Thoracic aorta (tissue), 2 donors: ENCODE measurements around the gene RNF212. TPM values are rescaled to one million over a fixed set of nuclear protein-coding genes. Genes with fewer than 3 reads are reported as not detected.

Experiments used
- ATAC-seq: fragments of 150-250 bp; one replicate; pipeline ENCODE4 v1.8.0; 2017; ENCODE audit warnings: low read depth; ENCODE audit not compliant: insufficient number of reproducible peaks, low FRiP score
- DNase-seq: peaks from one replicate; pipeline ENCODE4 v3.0.0-alpha.2; 2020; ENCODE audit warnings: low spot score
- H3K27ac ChIP-seq, 2 donors: fragments of 200-600 bp; sonication (generic); 1 replicate in 1 of 2; 2 replicates in 1 of 2; pipeline ENCODE4 v1.5.1; 2016; ENCODE audit warnings: mild to moderate bottlenecking in 2 of 2, moderate library complexity in 2 of 2
- H3K27me3 ChIP-seq: fragments of 200-600 bp; sonication (generic); replicated peaks from 2 replicates; pipeline ENCODE4 v1.6.0; 2016; ENCODE audit warnings: mild to moderate bottlenecking; ENCODE audit not compliant: insufficient read depth
- H3K36me3 ChIP-seq: fragments of 200-600 bp; sonication (generic); one replicate; pipeline ENCODE4 v1.5.1; 2016
- H3K4me1 ChIP-seq, 2 donors: fragments of 200-600 bp; sonication (generic); 1 replicate in 1 of 2; 2 replicates in 1 of 2; pipeline versions ENCODE4 v1.5.1 to v1.6.0; 2016; ENCODE audit warnings: low read depth in 2 of 2, mild to moderate bottlenecking in 1 of 2; ENCODE audit not compliant: control insufficient read depth in 1 of 2
- H3K4me3 ChIP-seq: fragments of 200-600 bp; sonication (generic); 2 replicates; pipeline ENCODE4 v1.5.1; 2016; ENCODE audit warnings: mild to moderate bottlenecking
- H3K9me3 ChIP-seq: fragments of 200-600 bp; sonication (generic); 2 replicates; pipeline ENCODE4 v1.5.1; 2016
- CTCF ChIP-seq: fragments of 200-600 bp; sonication (generic); IDR thresholded peaks from one replicate; pipeline ENCODE4 v1.5.1; 2019; ENCODE audit warnings: antibody characterized with exemption
- total RNA-seq, 2 donors: library from RNA; depleted of rRNA; stranded (reverse); fragments of >200 nt; gene quantifications; one replicate each; pipeline versions ENCODE4 v1.1.0 to v1.2.3, GENCODE V29; 2016

Gene RNF212
- total RNA-seq, 2 donors from 2014 or later: 1.2 to 2.4 TPM

- no peak for TF ChIP-seq CTCF
- DNase-seq (no peak), ATAC-seq (no peak)
- no peaks in the 10 kb centered on the region for H3K4me1 ChIP-seq
- H3K9me3 ChIP-seq: no peaks in the 10 kb centered on the region
- no peak overlapping the region for H3K4me3 ChIP-seq
- no peaks in the 10 kb centered on the region for H3K27me3 ChIP-seq
- no peak overlapping the region for H3K27ac ChIP-seq
- H3K36me3 ChIP-seq: no peaks in the 10 kb centered on the region
Measured at GRCh38 chr4:1058997-1059665, 54.2 kb downstream of the RNF212 start.

- DNase-seq (no peak), ATAC-seq (no peak)
- no peak for TF ChIP-seq CTCF
- H3K36me3 ChIP-seq: no peaks in the 10 kb centered on the region
- no peaks in the 10 kb centered on the region for H3K9me3 ChIP-seq
- H3K4me3 ChIP-seq: no peak overlapping the region
- peaks cover 2 to 5% of the 10 kb centered on the region in 2 donors for H3K4me1 ChIP-seq
- H3K27ac ChIP-seq: no peak overlapping the region
- no peaks in the 10 kb centered on the region for H3K27me3 ChIP-seq
Measured at GRCh38 chr4:1058198-1058996, 55.0 kb downstream of the RNF212 start.

GRCh38 chr4:1057403-1057745 is 56.0 kb downstream of the RNF212 start:
- H3K27me3 ChIP-seq: no peaks in the 10 kb centered on the region
- TF ChIP-seq CTCF: no peak
- ATAC-seq: no peak

GRCh38 chr4:1056671-1057402 is 56.5 kb downstream of the RNF212 start:
- no peak for ATAC-seq
- DNase-seq: no peak
- Histone ChIP-seq H3K27ac (no peak overlapping the region), H3K4me3 (no peak overlapping the region), H3K9me3 (no peaks in the 10 kb centered on the region), H3K4me1 (peaks cover 8 to 17% of the 10 kb centered on the region in 2 donors), H3K27me3 (no peaks in the 10 kb centered on the region), H3K36me3 (no peaks in the 10 kb centered on the region)
- no peak for TF ChIP-seq CTCF

More at GRCh38 chr4:1057403-1057745, 56.0 kb downstream of the RNF212 start:
- Histone ChIP-seq H3K9me3 (no peaks in the 10 kb centered on the region), H3K4me3 (no peak overlapping the region), H3K36me3 (no peaks in the 10 kb centered on the region), H3K27ac (no peak overlapping the region), H3K4me1 (peaks cover 8 to 15% of the 10 kb centered on the region in 2 donors)
- no peak for DNase-seq
